Fibroblast of lung (primary cell): ENCODE results near the gene SLK. TPM values are rescaled to one million over a fixed set of nuclear protein-coding genes. Genes with fewer than 3 reads are reported as not detected.

ENCODE experiments used
- DNase-seq, 2 donors: peaks; one replicate each; pipeline versions ENCODE4 v3.0.0 to v3.0.0-alpha.2; 2010; ENCODE audit warnings: low read depth in 2 of 2
- H2AFZ ChIP-seq: 2 replicates; pipeline ENCODE4 v1.5.1; 2012; ENCODE audit warnings: low read length, control low read depth, inconsistent platforms
- H3K27ac ChIP-seq: 2 replicates; pipeline ENCODE4 v1.5.1; 2011; ENCODE audit warnings: low read length, control low read depth; ENCODE audit not compliant: insufficient read depth
- H3K27me3 ChIP-seq: 2 replicates; pipeline ENCODE4 v1.5.1; 2011; ENCODE audit warnings: mild to moderate bottlenecking, low read length; ENCODE audit not compliant: control insufficient read depth, insufficient read depth
- H3K36me3 ChIP-seq: 2 replicates; pipeline ENCODE4 v1.5.1; 2011; ENCODE audit warnings: low read length; ENCODE audit not compliant: control insufficient read depth, insufficient read depth
- H3K4me1 ChIP-seq: 2 replicates; pipeline ENCODE4 v1.5.1; 2011; ENCODE audit warnings: low read length; ENCODE audit not compliant: control insufficient read depth, insufficient read depth; ENCODE audit errors: extremely low read depth
- H3K4me2 ChIP-seq: 2 replicates; pipeline ENCODE4 v1.5.1; 2011; ENCODE audit warnings: low read length, control low read depth; ENCODE audit not compliant: insufficient read depth; ENCODE audit errors: extremely low read depth
- H3K4me3 ChIP-seq, 4 experiments: fragments of 200-600 bp in 1 of 4; sonication (generic) in 1 of 4; replicated peaks in 1 of 4; 2 replicates each; pipeline ENCODE4 v1.5.1; 2011 to 2016; ENCODE audit warnings: low read length in 4 of 4, low read depth in 3 of 4, mild to moderate bottlenecking in 3 of 4, control low read depth in 2 of 4, inconsistent platforms in 1 of 4, mixed read lengths in 1 of 4; ENCODE audit not compliant: insufficient read depth in 1 of 4; ENCODE audit errors: control extremely low read depth in 1 of 4
- H3K79me2 ChIP-seq: 2 replicates; pipeline ENCODE4 v1.5.1; 2012; ENCODE audit warnings: mild to moderate bottlenecking, low read length, inconsistent platforms; ENCODE audit not compliant: control insufficient read depth, insufficient read depth
- H3K9ac ChIP-seq: 2 replicates; pipeline ENCODE4 v1.5.1; 2011; ENCODE audit warnings: mild to moderate bottlenecking, low read length, control low read depth; ENCODE audit not compliant: insufficient read depth
- H3K9me3 ChIP-seq: 2 replicates; pipeline ENCODE4 v1.5.1; 2012; ENCODE audit warnings: low read depth, low read length; ENCODE audit not compliant: control insufficient read depth, insufficient read depth
- H4K20me1 ChIP-seq: 2 replicates; pipeline ENCODE4 v1.5.1; 2011; ENCODE audit warnings: low read length; ENCODE audit not compliant: control insufficient read depth, insufficient read depth; ENCODE audit errors: extremely low read depth
- EZH2 ChIP-seq: IDR thresholded peaks from 2 replicates; pipeline ENCODE4 v1.5.1; 2012; ENCODE audit warnings: low read length, control low read depth, mild to moderate bottlenecking; ENCODE audit errors: missing control alignments
- polyA plus RNA-seq, 2 donors: library from polyadenylated mRNA; depleted of rRNA in 1 of 2; stranded (reverse) in 1 of 2; unstranded in 1 of 2; fragments of >200 nt; gene quantifications; 2 replicates each; pipeline ENCODE4 v1.2.1, GENCODE V29; 2011 to 2012; ENCODE audit warnings: missing spikeins in 1 of 2
- total RNA-seq: library from RNA; depleted of rRNA; stranded (reverse); fragments of >200 nt; gene quantifications from 2 replicates; pipeline ENCODE4 v1.2.1, GENCODE V29; 2014
- TF ChIP-seq, protein P1 (sequence below), 2 donors: IDR thresholded peaks in 1 of 2; conservative IDR thresholded peaks in 1 of 2; 1 replicate in 1 of 2; 2 replicates in 1 of 2; pipeline ENCODE4 v1.5.1; 2011 to 2012; ENCODE audit warnings: low read length in 2 of 2, control low read depth in 1 of 2, inconsistent platforms in 1 of 2, low read depth in 1 of 2, mild to moderate bottlenecking in 1 of 2

The SLK gene
- total and polyA plus RNA-seq, 2 donors (not counting 1 experiment from before 2014, with no cell fraction given): 18.2 to 63.1 TPM

DNA sequence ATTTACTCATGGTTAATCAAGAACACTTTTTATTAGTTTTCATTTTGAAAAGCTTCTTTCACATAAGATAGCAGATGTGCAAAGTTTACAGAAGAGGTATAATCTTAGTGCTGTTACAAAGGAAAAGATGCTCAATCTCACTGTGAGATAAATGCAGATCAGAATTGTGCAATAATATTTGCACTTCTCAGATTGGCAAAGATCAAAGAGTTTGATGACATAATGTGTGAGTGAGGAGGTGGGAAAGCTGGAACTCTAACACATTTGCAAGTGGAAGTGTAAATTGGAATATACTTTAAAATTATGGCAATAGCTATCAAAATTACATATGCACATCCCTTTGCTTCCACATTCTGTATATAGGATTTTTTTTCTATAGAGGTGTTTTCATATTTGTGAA is 27.4 kb upstream of the SLK start:
- H3K79me2 ChIP-seq: no peaks in the 10 kb centered on the region
- DNase-seq: no peak
- H2AFZ ChIP-seq: no peak overlapping the region
- no peaks in the 10 kb centered on the region for H3K36me3 ChIP-seq
- H4K20me1 ChIP-seq: no peaks in the 10 kb centered on the region
- H3K27ac ChIP-seq: no peak overlapping the region
- H3K9ac ChIP-seq: no peak overlapping the region
- H3K27me3 ChIP-seq: no peaks in the 10 kb centered on the region
- H3K4me2 ChIP-seq: no peak overlapping the region
- no peaks in the 10 kb centered on the region for H3K9me3 ChIP-seq
- H3K4me1 ChIP-seq: no peaks in the 10 kb centered on the region
- TF ChIP-seq, protein P1, sequence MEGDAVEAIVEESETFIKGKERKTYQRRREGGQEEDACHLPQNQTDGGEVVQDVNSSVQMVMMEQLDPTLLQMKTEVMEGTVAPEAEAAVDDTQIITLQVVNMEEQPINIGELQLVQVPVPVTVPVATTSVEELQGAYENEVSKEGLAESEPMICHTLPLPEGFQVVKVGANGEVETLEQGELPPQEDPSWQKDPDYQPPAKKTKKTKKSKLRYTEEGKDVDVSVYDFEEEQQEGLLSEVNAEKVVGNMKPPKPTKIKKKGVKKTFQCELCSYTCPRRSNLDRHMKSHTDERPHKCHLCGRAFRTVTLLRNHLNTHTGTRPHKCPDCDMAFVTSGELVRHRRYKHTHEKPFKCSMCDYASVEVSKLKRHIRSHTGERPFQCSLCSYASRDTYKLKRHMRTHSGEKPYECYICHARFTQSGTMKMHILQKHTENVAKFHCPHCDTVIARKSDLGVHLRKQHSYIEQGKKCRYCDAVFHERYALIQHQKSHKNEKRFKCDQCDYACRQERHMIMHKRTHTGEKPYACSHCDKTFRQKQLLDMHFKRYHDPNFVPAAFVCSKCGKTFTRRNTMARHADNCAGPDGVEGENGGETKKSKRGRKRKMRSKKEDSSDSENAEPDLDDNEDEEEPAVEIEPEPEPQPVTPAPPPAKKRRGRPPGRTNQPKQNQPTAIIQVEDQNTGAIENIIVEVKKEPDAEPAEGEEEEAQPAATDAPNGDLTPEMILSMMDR (conservative IDR thresholded peaks at IDR 0.05 in 1 of 2, IDR thresholded peaks at IDR 0.05 in 1 of 2; ENCODE audit: low read depth in 1 of 2, low read length in 2 of 2): no peak
- no peak for TF ChIP-seq EZH2
- H3K4me3 ChIP-seq: no peak overlapping the region

DNA sequence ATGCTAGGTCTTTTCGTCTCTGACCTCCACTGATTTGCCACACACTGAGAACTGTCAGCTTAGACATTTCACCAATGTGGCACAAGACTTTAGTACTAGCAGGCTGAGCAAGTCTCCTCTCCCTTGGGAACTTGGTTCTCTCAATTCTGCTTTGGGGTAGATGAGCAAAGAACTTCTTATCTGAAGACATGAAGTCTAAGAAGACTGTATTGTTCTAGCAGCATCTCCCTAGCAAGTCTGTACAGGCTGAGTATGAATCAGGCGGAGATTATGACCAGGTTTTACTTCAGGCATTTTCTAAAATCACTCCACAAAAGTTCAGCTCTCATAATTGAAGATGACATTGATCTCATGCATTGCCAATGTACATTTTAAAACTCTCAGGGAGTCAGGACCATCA is 25.1 kb upstream of the SLK start:
- no peak overlapping the region for H3K9ac ChIP-seq
- H3K79me2 ChIP-seq: no peaks in the 10 kb centered on the region
- TF ChIP-seq, protein P1 (conservative IDR thresholded peaks at IDR 0.05 in 1 of 2, IDR thresholded peaks at IDR 0.05 in 1 of 2; ENCODE audit: low read depth in 1 of 2, low read length in 2 of 2): no peak
- no peak for TF ChIP-seq EZH2
- DNase-seq: no peak
- no peaks in the 10 kb centered on the region for H3K36me3 ChIP-seq
- no peaks in the 10 kb centered on the region for H3K9me3 ChIP-seq
- no peak overlapping the region for H3K4me3 ChIP-seq
- H3K4me2 ChIP-seq: no peak overlapping the region
- H3K27me3 ChIP-seq: no peaks in the 10 kb centered on the region
- H2AFZ ChIP-seq: no peak overlapping the region
- no peaks in the 10 kb centered on the region for H4K20me1 ChIP-seq
- H3K4me1 ChIP-seq: no peaks in the 10 kb centered on the region
- no peak overlapping the region for H3K27ac ChIP-seq

DNA sequence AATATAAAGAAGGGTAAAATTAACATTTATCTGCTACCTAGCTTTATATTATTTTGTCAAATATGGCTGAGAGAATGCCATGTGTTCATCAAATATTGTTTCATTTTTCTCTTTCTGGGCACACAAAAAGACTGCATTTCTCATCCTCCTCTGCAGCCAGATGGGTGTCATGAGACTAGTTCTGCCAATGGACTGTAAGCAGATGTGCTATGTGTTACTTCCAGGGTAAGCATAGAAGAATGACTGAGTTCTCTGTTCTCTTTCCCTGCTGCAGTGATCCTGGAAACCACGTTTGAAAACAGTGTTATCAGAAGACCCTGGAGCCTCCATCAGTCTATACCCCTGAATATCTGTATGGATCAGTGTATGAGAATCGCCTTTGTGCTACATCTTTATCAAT is 24.1 kb upstream of the SLK start:
- Histone ChIP-seq H3K4me2 (no peak overlapping the region), H3K9me3 (no peaks in the 10 kb centered on the region), H3K79me2 (no peaks in the 10 kb centered on the region), H3K27me3 (no peaks in the 10 kb centered on the region), H4K20me1 (no peaks in the 10 kb centered on the region), H3K4me1 (no peaks in the 10 kb centered on the region), H2AFZ (no peak overlapping the region), H3K27ac (no peak overlapping the region), H3K36me3 (no peaks in the 10 kb centered on the region), H3K4me3 (no peak overlapping the region), H3K9ac (no peak overlapping the region)
- DNase-seq: no peak
- TF ChIP-seq, protein P1 (conservative IDR thresholded peaks at IDR 0.05 in 1 of 2, IDR thresholded peaks at IDR 0.05 in 1 of 2; ENCODE audit: low read depth in 1 of 2, low read length in 2 of 2): no peak
- TF ChIP-seq EZH2: no peak
